Ishikawa (cell line): ENCODE data around the gene MUS81.

Experiments
- CEBPB ChIP-seq: IDR thresholded peaks from 2 replicates; pipeline ENCODE4 v1.6.1; 2012
- CREB1 ChIP-seq: IDR thresholded peaks from 2 replicates; pipeline ENCODE4 v1.6.1; 2012; ENCODE audit warnings: low read depth
- EGR1 ChIP-seq: IDR thresholded peaks from 2 replicates; pipeline ENCODE4 v1.6.1; 2012
- EP300 ChIP-seq: IDR thresholded peaks from 2 replicates; pipeline ENCODE4 v1.6.1; 2012; ENCODE audit warnings: borderline replicate concordance
- FOXM1 ChIP-seq: IDR thresholded peaks from 2 replicates; pipeline ENCODE4 v1.6.1; 2012; ENCODE audit warnings: low read depth, borderline replicate concordance
- MAX ChIP-seq: IDR thresholded peaks from 2 replicates; pipeline ENCODE4 v1.6.1; 2012
- NFIC ChIP-seq: IDR thresholded peaks from 2 replicates; pipeline ENCODE4 v1.6.1; 2012
- RAD21 ChIP-seq: IDR thresholded peaks from 2 replicates; pipeline ENCODE4 v1.6.1; 2012; ENCODE audit warnings: low read depth
- REST ChIP-seq: IDR thresholded peaks from 2 replicates; pipeline ENCODE4 v1.6.1; 2012; ENCODE audit warnings: low read depth, mild to moderate bottlenecking
- TAF1 ChIP-seq: IDR thresholded peaks from 2 replicates; pipeline ENCODE4 v1.6.1; 2012; ENCODE audit warnings: low read depth, mild to moderate bottlenecking
- TCF12 ChIP-seq: IDR thresholded peaks from 2 replicates; pipeline ENCODE4 v1.6.1; 2012; ENCODE audit warnings: low read depth
- TEAD4 ChIP-seq: IDR thresholded peaks from 2 replicates; pipeline ENCODE4 v1.6.1; 2012
- USF1 ChIP-seq: IDR thresholded peaks from 2 replicates; pipeline ENCODE4 v1.6.1; 2012
- YY1 ChIP-seq: IDR thresholded peaks from 2 replicates; pipeline ENCODE4 v1.6.1; 2012; ENCODE audit warnings: low read depth
- ZBTB7A ChIP-seq: IDR thresholded peaks from 2 replicates; pipeline ENCODE4 v1.6.1; 2012; ENCODE audit warnings: low read depth

The MUS81 gene

GRCh38 chr11:65861533-65862183 is 1.4 kb downstream of the MUS81 start:
- no peak for TF ChIP-seq MAX
- TF ChIP-seq EGR1 = no peak
- no peak for TF ChIP-seq NFIC
- no peak for TF ChIP-seq YY1
- TF ChIP-seq TAF1 = no peak
- TF ChIP-seq CEBPB = no peak
- no peak for TF ChIP-seq RAD21
- TF ChIP-seq REST = no peak
- TF ChIP-seq ZBTB7A = no peak
- TF ChIP-seq TCF12 = no peak
- no peak for TF ChIP-seq CREB1
- no peak for TF ChIP-seq FOXM1
- no peak for TF ChIP-seq EP300
- TF ChIP-seq TEAD4 = no peak
- TF ChIP-seq USF1 = no peak

- TF ChIP-seq TEAD4 = no peak
- TF ChIP-seq CREB1 = no peak
- TF ChIP-seq USF1 = no peak
- TF ChIP-seq YY1 = no peak
- TF ChIP-seq REST = no peak
- TF ChIP-seq MAX = no peak
- TF ChIP-seq TCF12 = no peak
- TF ChIP-seq EGR1 = no peak
- no peak for TF ChIP-seq RAD21
- no peak for TF ChIP-seq NFIC
- TF ChIP-seq CEBPB = no peak
- TF ChIP-seq EP300 = no peak
- TF ChIP-seq ZBTB7A = no peak
- TF ChIP-seq FOXM1 = no peak
- TF ChIP-seq TAF1 = no peak
Observed at GRCh38 chr11:65862191-65862735, 2.0 kb downstream of the MUS81 start.

GRCh38 chr11:65862941-65863888 is 3.0 kb downstream of the MUS81 start:
- TF ChIP-seq EGR1 (no peak), FOXM1 (no peak), CREB1 (no peak), USF1 (no peak), REST (no peak), ZBTB7A (no peak)
